Activated CD4-positive, CD25-positive, alpha-beta regulatory T cell treated with anti-CD3 and anti-CD28 coated beads, Interleukin-2, amount 50 U/mL, for 24 hours (primary cell): ENCODE results near the gene RNF103.
"Not testable (repeated sequence)": the region's sequence is repeated elsewhere in the genome, so short reads cannot be mapped to it uniquely, and the experiment has no call there.

Experiments
- ATAC-seq, 2 donors: fragments of 150-1000 bp; cut with Tn5 transposase; one replicate each; pipeline ENCODE4 v1.10.0; 2021; ENCODE audit warnings: mild to moderate bottlenecking in 1 of 2, moderate library complexity in 1 of 2

Gene RNF103

DNA sequence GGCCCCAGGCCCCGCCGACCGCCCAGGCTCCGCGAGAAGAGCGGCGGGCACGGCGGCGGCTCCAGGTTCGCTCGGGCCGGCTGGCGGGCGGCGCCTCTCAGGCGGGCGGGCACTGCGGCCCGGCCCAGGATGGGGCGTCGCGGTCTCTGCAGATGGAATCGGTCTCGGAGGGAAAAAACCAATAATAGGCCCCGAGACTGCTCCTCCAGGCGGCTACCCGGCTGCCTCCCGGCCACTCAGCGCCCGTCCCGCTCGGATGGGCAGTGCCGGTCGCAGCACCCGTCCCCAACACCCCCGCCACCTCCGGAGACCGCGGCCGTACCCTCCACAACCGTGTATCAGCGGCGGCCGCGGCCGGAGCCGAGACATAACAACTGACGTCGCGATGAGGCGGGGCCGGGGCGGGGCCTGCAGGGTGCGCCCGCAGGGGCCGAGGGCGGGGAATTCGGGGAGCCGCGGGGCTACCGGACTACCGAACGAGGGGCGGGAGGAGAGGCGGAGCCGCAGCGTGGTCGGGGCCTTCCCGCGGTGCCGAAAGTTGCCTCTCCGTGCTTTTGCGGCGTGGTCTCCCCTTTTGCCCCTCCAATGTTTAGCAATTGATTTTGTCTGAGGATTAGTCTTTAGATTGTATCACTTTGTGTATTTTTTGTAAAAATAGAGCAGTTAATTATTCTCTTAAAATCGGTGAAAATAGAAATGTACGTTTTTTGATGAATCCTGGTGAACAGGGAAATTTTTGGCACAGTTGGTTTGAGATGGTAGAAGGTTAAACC, at the start of gene RNF103:
Gene RNF103, minus strand, starts transcription at position 372 of the 773 bp plus-strand sequence. CDS start 979 bp downstream, outside the sequence.
- ATAC-seq = peak; percentile 87 to 89

DNA sequence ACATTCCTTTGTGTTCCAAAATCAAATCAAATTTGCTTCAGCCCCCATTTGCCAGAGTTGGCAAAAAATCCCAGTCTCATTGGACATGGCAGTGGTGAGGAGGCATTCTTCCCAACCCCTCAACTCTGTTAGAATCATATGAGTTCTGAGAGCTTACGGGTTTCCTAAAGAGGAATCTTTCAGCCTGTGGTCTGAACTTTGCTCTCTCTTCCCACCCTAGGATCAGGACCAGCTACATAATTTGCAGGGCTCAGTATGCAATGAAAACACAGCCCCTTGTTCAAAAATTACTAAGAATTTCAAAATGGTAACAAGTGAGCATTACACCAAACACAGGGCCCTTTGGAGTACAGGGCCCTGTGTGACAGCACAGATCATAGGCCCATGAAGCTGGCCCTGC, 49.3 kb upstream of the RNF103 start:
- ATAC-seq = no peak

DNA sequence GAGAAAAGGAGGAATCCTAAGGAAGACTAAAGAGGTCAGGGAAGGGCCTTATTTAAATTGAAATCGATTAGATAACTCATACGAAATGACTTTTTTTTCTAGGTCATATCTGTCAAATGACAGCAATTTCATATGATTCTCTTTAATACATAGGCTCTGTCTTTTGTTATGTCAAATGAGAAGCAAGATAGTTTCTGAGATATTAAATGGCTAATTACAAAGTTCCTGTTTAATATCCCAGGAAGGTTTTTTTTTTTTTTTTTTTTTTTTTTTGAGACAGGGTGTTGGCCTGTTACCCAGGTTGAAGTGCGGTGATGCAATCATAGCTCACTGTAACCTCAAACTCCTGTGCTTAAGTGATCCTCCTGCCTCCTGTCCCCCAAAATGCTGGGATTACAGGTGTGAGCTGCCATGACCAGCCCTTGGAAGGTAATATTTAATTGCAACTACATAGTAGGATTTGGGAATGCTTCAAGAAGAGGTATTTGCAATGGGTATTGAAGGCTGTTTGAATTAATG, 48.4 kb upstream of the RNF103 start:
- ATAC-seq = no peak

GRCh38 chr2:86671337-86671981, 47.8 kb upstream of the RNF103 start:
- no peak for ATAC-seq

DNA sequence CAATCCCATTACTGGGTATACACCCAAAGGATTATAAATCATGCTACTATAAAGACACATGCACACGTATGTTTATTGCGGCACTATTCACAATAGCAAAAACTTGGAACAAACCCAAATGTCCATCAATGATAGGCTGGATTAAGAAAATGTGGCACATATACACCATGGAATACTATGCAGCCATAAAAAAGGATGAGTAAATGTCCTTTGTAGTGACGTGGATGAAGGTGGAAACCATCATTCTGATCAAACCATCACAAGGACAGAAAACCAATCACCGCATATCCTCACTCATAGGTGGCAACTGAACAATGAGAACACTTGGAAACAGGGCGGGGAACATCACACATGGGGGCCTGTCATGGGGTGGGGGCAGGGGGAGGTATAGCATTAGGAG, 45.7 kb upstream of the RNF103 start:
- not testable (repeated sequence) for ATAC-seq

DNA sequence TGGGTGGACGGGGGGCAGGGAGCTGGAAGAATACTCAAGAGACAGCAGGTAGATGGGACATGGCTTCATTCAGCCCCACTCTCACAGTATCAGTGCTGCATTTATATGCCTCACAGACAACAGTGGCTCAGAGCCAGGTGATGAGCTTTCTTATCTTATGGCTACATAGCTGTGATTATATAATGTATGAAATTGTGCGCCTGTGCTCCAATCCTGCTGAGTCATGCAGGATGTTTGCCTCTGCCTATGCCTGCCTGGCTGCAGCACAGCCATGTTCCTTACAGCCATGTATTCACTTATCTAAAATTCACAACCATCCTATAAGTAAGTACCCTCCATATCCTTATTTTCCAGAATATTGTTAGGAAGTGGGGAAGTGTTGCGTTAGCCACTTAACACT, 37.7 kb upstream of the RNF103 start:
- no peak for ATAC-seq

- no peak for ATAC-seq
These were observed 26.5 kb upstream of the RNF103 start for GRCh38 chr2:86650188-86650587.

- no peak for ATAC-seq
These were observed 25.7 kb upstream of the RNF103 start for GRCh38 chr2:86649119-86649947.

GRCh38 chr2:86648681-86649080, 25.0 kb upstream of the RNF103 start:
- no peak for ATAC-seq

DNA sequence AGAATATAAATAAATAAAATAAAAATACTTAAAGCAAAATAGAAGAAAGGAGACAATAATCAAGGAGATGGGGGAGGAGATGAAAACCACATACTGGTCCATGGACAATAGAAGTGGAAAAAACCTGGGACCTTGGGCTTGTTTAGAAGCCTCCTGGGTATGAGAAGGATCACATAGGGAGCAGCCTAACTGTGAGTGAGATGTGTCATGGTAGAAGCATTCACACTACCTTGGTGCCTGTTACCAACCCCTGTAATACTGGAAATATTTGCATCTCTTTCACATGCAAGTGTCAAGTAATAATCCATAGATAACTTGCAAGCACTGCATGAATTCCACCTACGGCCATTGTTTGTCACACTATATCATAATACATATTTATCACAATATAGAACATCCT, 23.2 kb upstream of the RNF103 start:
- ATAC-seq = no peak

- no peak for ATAC-seq
These were observed 22.7 kb upstream of the RNF103 start for GRCh38 chr2:86646329-86646728.

DNA sequence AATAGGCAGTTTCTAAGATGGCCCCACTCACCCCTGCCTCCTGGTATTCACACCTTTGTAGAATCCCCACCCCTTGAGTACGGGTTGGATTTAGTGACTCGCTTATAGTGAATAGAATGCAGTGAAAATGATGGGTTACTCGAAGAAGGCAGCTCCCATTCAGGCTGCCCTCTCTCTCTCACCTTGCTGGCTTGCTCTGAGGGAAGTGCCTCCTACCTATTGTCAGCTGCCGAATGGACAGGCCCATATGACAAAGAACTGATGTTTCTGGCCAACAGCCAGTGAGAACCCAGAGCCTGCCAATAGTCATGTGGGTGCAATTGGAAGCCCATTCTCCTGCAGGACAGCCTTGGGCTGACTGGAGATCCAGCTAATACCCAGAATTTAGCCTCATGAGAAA, 22.1 kb upstream of the RNF103 start:
- no peak for ATAC-seq

DNA sequence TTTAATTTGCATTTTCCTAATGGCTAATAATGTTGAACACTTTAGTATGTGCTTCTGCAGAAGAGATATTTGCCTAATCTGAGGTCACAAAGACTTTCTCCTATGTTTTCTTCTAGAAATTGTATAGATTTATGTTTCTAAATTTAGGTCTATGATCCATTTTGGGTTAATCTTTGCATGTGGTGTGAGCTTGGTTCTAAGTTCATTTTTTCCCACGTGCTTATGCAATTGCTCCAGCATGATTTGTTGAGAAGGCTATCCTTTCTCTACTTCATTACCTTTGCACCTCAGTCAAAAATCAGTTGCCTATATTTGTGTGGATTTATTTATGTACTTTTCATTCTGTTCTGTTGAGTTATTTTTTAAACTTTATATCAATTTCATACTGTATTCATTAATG, 15.0 kb upstream of the RNF103 start:
- no peak for ATAC-seq

GRCh38 chr2:86636842-86637241, 13.2 kb upstream of the RNF103 start:
- no peak for ATAC-seq

- no peak for ATAC-seq
These were observed 10.7 kb upstream of the RNF103 start for GRCh38 chr2:86634352-86634751.

GRCh38 chr2:86633155-86633651, 9.5 kb upstream of the RNF103 start:
- ATAC-seq = no peak

GRCh38 chr2:86632672-86633071, 9.0 kb upstream of the RNF103 start:
- no peak for ATAC-seq

DNA sequence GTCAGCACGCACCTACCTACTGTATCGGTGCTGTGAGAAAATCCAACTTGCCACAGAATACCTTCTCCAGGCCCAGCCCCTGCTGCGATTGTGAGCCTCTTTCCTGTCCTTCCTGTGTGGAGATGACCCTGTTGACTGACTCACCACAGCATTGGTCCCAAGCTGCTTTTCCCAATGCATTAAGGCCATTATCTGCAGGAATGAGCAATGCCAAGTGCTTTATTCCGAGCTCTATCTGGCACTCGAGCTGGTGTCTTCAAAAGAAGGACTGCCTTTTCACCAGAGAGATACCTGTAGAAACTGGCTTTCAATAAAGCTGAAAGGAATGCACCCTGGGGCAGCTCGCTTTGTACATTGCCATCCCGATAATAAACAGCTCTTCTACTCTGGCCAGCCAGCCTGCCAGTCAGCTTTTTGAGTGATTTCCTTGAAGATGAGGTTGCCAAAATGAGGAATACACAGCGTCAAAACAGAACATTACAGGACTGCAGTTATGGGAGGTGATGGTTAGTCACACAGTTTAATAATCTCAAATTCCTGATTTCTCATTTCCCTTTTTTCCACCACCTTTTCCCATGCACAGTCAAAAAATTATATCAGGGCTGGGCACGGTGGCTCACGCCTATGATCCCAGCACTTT, 8.3 kb upstream of the RNF103 start:
- ATAC-seq = no peak

GRCh38 chr2:86628091-86628522, 4.4 kb upstream of the RNF103 start:
- no peak for ATAC-seq

DNA sequence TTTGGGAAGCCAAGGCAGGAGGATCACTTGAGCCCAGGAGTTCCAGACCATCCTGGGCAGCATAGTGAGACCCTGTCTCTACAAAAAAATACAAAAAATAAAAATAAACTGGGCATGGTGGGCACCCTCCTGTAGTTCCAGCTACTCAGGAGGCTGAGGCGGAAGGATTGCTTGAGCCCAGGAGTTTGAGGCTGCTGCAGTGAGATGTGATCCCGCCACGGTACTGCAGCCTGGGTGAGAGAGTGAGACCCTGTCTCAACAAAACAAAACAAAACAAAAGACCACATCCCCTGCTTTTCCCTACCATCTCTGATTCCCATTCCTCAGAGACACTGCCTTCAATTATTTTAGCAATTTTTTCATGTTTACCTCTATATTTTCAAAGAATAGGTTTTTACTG, 3.9 kb upstream of the RNF103 start:
- ATAC-seq = no peak

DNA sequence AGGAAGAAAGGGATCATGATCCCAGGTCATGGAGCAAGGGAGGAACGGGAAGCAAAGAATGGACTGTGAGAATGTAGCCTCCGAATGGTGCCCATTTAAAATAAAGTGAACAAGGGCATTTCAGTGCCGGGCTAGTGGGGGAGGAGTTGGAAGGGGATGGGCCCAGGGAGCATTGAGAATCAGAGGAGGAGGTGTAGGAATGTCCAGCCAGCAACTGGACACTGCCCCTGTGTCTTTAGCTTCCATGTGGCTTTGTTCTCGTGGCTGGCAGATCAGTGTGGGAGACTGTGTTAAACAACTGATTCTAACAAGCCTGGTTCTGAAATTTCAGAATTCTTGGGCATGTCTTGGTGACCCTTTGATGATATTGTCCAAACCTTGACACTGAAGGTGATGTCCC, 1.4 kb upstream of the RNF103 start:
- no peak for ATAC-seq

DNA sequence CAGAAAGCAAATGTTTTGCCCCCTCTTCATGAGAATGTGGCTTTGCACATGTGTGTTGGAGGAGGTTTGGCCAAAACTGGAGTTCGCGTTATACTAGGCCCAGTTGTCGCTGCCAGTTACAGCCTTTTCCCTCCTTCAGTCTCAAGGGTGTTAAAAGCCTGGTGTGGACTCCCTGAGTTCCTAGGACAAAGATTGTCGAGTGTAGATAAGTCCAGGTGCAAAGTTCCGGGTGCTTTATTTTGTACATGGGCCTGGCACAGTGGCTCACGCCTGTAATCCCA, 542 bp upstream of the RNF103 start:
- ATAC-seq = no peak

DNA sequence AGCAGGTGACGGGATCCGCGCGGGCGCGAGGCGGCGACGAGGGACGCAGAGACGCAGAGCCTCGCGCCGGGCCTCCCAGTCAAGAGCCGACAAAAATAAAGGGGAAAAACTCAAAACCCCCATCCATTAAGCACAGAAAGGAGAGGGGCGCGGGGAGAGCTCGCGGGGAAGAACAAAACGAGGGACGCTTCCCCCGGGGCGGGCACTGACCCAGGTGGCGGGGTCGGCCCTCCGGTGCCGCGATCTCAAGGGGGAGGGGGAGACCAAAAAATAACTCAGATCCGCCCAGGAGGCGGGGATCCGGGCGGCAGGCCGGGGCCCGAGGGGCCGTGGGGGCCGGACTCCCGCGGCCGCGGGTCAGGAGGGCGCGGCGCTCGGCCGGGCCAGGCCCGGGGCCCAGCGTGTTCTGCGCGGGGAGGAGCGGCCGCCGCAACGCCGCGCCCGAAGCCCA, 597 bp downstream of the RNF103 start:
- ATAC-seq = peak; percentile 9 to 42
